Thymus (tissue), 11 donors: Measurements from ENCODE around the gene EPN1. TPM values are rescaled to one million over a fixed set of nuclear protein-coding genes. Genes with fewer than 3 reads are reported as not detected.
A peak's percentile ranks its signal among the peaks of the same experiment; 100 is the strongest.

ENCODE experiments used
- DNase-seq, 9 donors: peaks; one replicate each; pipeline ENCODE4 v3.0.0-alpha.2; 2013; ENCODE audit warnings: low spot score in 9 of 9, low read depth in 6 of 9, missing footprints in 1 of 9
- H3K27ac ChIP-seq, 2 donors: one replicate each; pipeline ENCODE4 v1.5.1; 2013; ENCODE audit warnings: control low read depth in 1 of 2, low read depth in 1 of 2, low read length in 1 of 2, mild to moderate bottlenecking in 1 of 2, moderate library complexity in 1 of 2
- H3K27me3 ChIP-seq, 2 donors: one replicate each; pipeline ENCODE4 v1.5.1; 2013; ENCODE audit warnings: low read length in 1 of 2; ENCODE audit not compliant: control insufficient read depth in 2 of 2, insufficient read depth in 1 of 2
- H3K36me3 ChIP-seq, 2 donors: one replicate each; pipeline ENCODE4 v1.5.1; 2013; ENCODE audit warnings: low read length in 1 of 2, mild to moderate bottlenecking in 1 of 2, moderate library complexity in 1 of 2; ENCODE audit not compliant: control insufficient read depth in 2 of 2, insufficient read depth in 2 of 2
- H3K4me1 ChIP-seq, 2 donors: one replicate each; pipeline ENCODE4 v1.5.1; 2013; ENCODE audit warnings: low read length in 2 of 2; ENCODE audit not compliant: control insufficient read depth in 2 of 2, insufficient read depth in 2 of 2
- H3K4me3 ChIP-seq, 2 donors: one replicate each; pipeline ENCODE4 v1.5.1; 2013; ENCODE audit warnings: low read length in 2 of 2, control low read depth in 1 of 2, mild to moderate bottlenecking in 1 of 2
- H3K9me3 ChIP-seq, 2 donors: one replicate each; pipeline ENCODE4 v1.5.1; 2013; ENCODE audit warnings: low read length in 1 of 2, mild to moderate bottlenecking in 1 of 2; ENCODE audit not compliant: control insufficient read depth in 2 of 2, insufficient read depth in 1 of 2
- WGBS: extraction: QIAGEN DNeasy Blood & Tissue Kit; methylation state at CpG from one replicate; pipeline ENCODE4 v1.1.7; 2013; 5-methylcytosine and 5-hydroxymethylcytosine counted together
- polyA plus RNA-seq: library from polyadenylated mRNA; stranded (reverse); fragments of 200-250 nt; gene quantifications from one replicate; pipeline ENCODE4 v1.2.3, GENCODE V29; 2013
- total RNA-seq: library from RNA; stranded (reverse); fragments of 120-200 nt; gene quantifications from one replicate; pipeline ENCODE4 v1.2.4, GENCODE V29; 2013
- donor health status: healthy.

The EPN1 gene
- total and polyA plus RNA-seq, 2 donors: 9.9 to 34.6 TPM

DNA sequence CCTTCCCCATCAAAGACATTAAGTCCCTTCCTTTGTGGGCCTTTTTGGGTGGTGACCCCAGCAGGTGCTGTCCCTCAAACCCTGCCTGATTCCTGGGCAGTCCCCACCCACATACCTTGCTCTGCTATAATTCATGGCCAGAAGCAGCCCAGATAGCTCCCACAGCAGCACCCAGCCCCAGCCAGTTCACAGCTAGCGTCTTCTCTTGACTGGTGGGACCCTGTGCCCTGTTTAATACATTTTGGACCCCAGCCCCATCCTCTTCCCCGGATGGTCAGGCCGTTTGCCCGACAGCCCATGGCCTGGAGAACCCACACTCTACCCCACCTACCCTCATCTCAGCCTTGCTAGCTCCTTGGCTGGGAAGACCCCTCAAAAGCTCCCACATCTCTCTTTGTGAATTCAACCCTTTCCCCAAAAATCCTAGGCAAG lies 24.9 kb upstream of the EPN1 start:
- 95% methylated on average over 4 of the region's 4 CpGs for WGBS
- H3K4me1 ChIP-seq: peaks cover 11 to 31% of the 10 kb centered on the region in 2 donors
- H3K27ac ChIP-seq: no peak overlapping the region

DNA sequence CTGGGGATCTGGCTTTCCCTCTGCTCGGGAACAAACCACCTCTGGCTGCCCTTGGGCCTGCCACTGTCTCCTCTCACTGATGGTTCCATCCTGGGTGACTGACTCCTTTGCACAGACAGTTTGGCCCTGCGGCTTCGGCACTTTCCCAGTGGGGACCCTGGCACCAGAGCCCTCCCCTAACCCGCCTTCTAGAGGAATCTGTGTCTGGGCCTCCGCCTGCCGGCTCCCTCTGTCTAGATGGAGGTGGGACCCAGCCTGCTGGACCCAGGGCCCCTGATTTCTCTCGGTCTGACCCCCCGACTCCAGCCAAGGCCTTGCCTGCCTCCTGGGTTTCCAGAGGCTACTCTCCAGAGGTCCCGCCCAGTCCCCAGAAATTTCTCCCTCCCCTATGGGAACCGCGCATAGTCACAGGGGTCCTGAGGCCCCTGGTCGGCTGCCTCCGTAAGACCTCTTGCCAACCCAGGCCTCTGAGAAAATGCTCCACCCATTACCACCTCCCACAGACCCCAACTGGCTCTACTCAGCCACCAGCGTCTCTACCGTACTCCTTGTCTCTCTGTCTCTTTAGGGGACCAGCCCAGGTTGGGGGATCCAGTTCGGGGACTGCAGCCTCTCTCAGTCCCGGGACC lies 24.3 kb upstream of the EPN1 start:
- 98% methylated on average over 17 of the region's 17 CpGs for WGBS
- Histone ChIP-seq H3K4me1 (peaks cover 11 to 32% of the 10 kb centered on the region in 2 donors), H3K27ac (no peak overlapping the region), H3K36me3 (peaks cover 0 to 3% of the 10 kb centered on the region in 2 donors), H3K4me3 (no peak overlapping the region), H3K9me3 (no peaks in the 10 kb centered on the region), H3K27me3 (no peaks in the 10 kb centered on the region)
- no peak for DNase-seq

More for the DNA sequence above, 24.9 kb upstream of the EPN1 start:
- H3K36me3 ChIP-seq: peaks cover 5 to 8% of the 10 kb centered on the region in 2 donors
- no peaks in the 10 kb centered on the region for H3K27me3 ChIP-seq
- H3K4me3 ChIP-seq: no peak overlapping the region
- no peak for DNase-seq
- no peaks in the 10 kb centered on the region for H3K9me3 ChIP-seq

DNA sequence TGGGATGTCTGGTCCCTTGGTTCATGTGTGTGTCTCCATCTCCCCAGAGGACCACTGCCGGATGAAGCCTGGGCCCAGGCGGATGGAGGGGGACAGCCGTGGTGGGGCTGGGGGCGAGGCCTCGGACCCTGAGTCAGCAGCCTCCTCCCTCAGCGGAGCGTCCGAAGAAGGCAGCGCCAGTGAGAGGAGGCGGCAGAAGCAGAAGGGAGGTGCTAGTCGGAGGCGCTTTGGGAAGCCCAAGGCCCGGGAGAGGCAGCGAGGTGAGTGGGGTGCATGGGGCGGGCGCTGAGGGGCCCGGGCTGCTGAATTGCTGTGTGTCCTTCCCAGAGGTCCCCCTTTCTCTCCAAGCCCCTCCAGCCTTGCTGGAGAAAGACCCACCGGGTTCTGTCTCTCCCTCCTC lies 23.8 kb upstream of the EPN1 start:
- DNase-seq: no peak
- Histone ChIP-seq H3K27me3 (no peaks in the 10 kb centered on the region), H3K36me3 (peaks cover 0 to 3% of the 10 kb centered on the region in 2 donors), H3K4me1 (peaks cover 16 to 36% of the 10 kb centered on the region in 2 donors), H3K4me3 (no peak overlapping the region), H3K9me3 (no peaks in the 10 kb centered on the region), H3K27ac (no peak overlapping the region)
- WGBS: 95% methylated on average over 18 of the region's 18 CpGs

DNA sequence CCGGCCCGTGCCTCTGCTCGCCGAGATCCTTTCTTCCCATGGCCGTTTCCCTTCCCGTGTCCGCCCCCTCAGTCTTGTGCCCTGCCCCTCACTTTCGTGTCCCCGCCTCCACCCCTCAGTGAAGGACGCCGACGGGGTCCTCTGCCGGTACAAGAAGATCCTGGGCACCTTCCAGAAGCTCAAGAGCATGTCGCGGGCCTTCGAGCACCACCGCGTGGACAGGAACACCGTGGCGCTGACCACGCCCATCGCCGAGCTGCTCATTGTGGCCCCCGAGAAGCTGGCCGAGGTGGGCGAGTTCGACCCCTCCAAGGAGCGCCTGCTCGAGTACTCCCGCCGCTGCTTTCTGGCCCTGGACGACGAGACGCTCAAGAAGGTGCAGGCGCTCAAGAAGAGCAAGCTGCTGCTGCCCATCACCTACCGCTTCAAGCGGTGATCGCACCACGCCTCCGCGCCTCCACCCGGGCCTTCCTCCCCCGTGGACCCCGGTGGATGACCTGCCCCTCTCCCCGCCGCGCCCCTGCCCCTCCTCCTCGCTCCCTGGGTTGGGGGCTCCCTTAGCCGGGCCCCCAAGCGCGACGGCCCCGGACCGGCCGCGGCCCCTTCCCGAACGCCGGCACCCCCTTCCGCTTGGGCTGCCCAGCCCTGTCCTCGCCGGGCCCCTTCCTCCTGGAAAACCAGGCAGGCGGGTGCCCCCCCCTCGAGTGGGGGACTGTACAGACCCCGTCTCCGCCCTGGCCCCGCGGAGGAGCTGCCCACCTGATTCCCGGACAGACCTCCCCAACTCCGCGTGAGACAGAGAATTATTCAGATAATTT lies 22.5 kb upstream of the EPN1 start:
- peaks cover 21 to 41% of the 10 kb centered on the region in 2 donors for H3K4me1 ChIP-seq
- 94% methylated on average over 71 of the region's 71 CpGs for WGBS
- H3K27ac ChIP-seq: no peak overlapping the region
- H3K9me3 ChIP-seq: no peaks in the 10 kb centered on the region
- DNase-seq: no peak
- H3K36me3 ChIP-seq: peaks cover 0 to 12% of the 10 kb centered on the region in 2 donors
- no peaks in the 10 kb centered on the region for H3K27me3 ChIP-seq
- H3K4me3 ChIP-seq: no peak overlapping the region

DNA sequence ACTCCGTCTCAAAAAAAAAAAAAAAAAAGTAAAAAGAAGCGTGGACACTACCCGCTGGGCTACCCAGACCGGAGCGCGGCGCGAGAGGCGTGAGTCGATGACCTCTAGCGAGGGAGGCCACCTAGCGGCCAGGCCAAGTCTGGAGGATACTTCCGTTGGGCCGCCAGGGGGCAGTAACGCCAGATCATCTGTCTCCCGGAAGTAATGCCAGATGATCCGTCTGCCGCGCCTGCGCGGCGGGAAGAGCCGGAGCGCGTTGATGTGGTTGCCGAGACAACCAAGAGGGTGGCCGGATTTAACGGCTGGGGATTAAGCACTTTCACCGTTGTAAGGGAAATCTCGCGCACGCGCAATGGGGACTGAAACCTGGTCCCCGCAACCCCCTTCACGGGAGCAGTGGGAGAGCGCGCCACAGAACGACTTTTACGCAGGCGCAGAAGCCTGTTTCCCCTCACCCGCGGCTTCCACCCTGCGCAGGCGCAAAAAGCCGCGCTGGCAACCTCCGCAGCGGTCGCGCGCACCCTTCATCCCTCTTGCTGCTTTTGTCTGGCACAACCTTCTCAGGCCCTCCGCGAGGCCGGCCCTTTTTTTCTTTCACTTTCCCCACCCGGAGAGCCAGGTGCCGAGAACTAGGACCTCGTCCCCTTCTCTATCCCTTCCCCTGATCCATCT lies 21.2 kb upstream of the EPN1 start:
- Histone ChIP-seq H3K27me3 (no peaks in the 10 kb centered on the region), H3K27ac (peak overlapping the region; percentile 97 to 100), H3K4me3 (peak overlapping the region; percentile 89 to 97), H3K36me3 (peaks cover under 1 to 18% of the 10 kb centered on the region in 2 donors), H3K9me3 (no peaks in the 10 kb centered on the region), H3K4me1 (peaks cover 17 to 42% of the 10 kb centered on the region in 2 donors)
- peak; percentile 98 to 100 (median 99) for DNase-seq
- WGBS: under 1% methylated on average over 57 of the region's 57 CpGs

DNA sequence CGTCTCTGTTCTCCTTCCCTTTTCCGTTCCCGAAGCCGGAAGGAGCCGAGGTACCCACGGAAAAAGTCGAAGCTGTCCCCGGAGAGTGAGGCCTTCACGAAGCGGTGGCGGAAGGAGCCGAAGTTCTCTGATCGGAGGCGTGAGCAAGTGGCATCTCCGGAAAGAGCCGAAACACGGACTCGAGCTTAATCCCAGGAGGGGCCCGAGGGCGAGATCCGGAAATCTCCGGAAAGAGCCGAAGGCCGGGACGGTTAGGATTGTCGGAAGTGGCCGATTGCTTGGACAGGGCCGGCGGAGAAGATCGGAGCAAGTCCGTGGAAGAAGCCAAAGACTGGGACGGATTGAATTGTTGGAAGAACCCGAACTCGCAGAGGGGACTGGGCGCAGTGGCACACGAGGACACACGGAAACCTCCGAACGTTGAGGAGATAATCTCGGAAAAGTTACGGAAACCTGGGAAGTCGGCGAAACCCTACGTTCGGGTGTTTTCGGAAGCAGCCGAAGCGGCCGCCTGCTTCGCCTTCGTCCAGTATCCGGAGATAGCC lies 20.6 kb upstream of the EPN1 start:
- H3K36me3 ChIP-seq: peaks cover 7 to 22% of the 10 kb centered on the region in 2 donors
- H3K27ac ChIP-seq: peak overlapping the region; percentile 97 to 100
- no peaks in the 10 kb centered on the region for H3K27me3 ChIP-seq
- H3K4me1 ChIP-seq: peaks cover 14 to 36% of the 10 kb centered on the region in 2 donors
- H3K9me3 ChIP-seq: no peaks in the 10 kb centered on the region
- under 1% methylated on average over 52 of the region's 52 CpGs for WGBS
- peak overlapping the region; percentile 89 to 97 for H3K4me3 ChIP-seq
- DNase-seq: peak; percentile 99 to 100 (median 100)

DNA sequence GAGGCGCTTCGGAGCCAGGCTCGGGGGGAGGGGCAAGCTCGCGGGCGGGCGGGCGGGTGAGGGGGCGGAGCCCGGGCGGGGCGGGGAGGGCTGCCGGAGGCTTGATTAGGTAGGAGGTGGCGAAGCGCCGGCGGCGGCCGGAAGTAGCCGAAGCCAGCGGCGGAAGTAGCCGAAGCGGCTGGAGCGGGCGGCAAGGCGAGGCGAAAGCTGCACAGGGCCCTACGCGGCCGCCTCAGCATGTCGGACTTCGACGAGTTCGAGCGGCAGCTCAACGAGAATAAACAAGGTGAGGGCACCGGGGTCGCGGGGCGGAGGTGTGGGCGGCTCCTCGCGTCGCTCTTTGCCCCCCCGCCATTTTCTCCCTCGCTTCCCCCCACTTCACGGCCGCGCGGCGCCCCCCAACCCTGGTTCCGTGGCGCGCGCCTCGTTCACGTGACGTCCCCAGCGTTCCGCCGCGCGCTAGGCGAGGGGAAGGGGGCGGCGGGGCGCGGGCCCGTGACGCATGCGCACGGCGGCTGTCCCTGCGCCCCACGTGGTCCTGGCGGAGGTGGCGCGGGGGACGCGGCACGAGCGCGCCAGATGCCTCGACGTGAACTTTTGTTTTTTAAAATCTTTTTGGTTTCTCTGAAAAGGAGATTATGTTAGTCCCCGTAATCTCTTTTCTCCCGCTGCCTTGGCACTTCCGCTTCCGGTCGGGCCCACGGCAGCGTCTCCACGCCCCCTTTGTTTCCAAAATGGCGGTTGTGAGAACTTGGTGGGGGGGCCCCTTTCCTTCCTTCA lies 20.0 kb upstream of the EPN1 start, which contains the start of gene U2AF2:
Gene U2AF2 (plus strand): TSS at position 168 of the 780 bp plus-strand sequence. CDS start 70 bp downstream, at position 238.
- H3K4me3 ChIP-seq: peak within 1 kb of the TSS; percentile 89 to 97
- under 1% methylated on average over 94 of the region's 95 CpGs for WGBS
- H3K9me3 ChIP-seq: no peaks in the 10 kb centered on the region
- H3K36me3 ChIP-seq: peaks cover 13 to 29% of the 10 kb centered on the region in 2 donors
- H3K27me3 ChIP-seq: no peaks in the 10 kb centered on the region
- peak in 7 of 9 donors; percentile 71 to 94 (median 85) for DNase-seq
- peak within 1 kb of the TSS; percentile 100 for H3K27ac ChIP-seq
- H3K4me1 ChIP-seq: peaks cover 14 to 32% of the 10 kb centered on the region in 2 donors

DNA sequence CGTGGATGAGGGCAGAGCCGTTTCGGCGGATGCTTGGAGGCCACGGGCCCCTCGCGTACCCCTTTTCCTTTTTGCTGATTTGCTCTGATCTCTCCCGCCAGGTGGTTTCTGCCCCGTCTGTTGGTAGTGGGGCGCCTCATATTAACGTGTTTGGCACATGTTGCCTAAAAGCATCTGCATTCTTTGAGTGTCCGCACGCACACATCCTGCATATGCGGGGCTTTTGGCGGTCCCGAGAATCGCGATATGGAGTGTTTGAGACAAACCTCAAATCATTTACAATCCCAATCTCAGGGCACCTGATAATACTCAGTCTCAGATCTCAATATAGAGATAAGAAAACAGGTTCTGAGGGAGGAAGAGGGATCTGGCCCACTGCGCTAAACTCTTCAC lies 19.4 kb upstream of the EPN1 start:
- peak overlapping the region; percentile 89 to 97 for H3K4me3 ChIP-seq
- peaks cover 14 to 32% of the 10 kb centered on the region in 2 donors for H3K4me1 ChIP-seq
- H3K36me3 ChIP-seq: peaks cover 19 to 35% of the 10 kb centered on the region in 2 donors
- H3K9me3 ChIP-seq: no peaks in the 10 kb centered on the region
- no peak for DNase-seq
- H3K27me3 ChIP-seq: no peaks in the 10 kb centered on the region
- under 1% methylated on average over 19 of the region's 19 CpGs for WGBS
- H3K27ac ChIP-seq: peak overlapping the region; percentile 100
